BE2C (cell line): ENCODE measurements around the gene OPCML.

ENCODE experiments used
- DNase-seq: peaks from one replicate; pipeline ENCODE4 v3.0.0-alpha.2; 2020
- H3K27me3 ChIP-seq: fragments of 250-450 bp; sonication (Bioruptor Pico); 2 replicates; pipeline ENCODE4 v1.5.1; 2020; ENCODE audit warnings: mild to moderate bottlenecking
- H3K36me3 ChIP-seq: fragments of 250-450 bp; sonication (Bioruptor Pico); 2 replicates; pipeline ENCODE4 v1.5.1; 2020; ENCODE audit warnings: mild to moderate bottlenecking
- H3K4me1 ChIP-seq: fragments of 250-450 bp; sonication (Bioruptor Pico); 2 replicates; pipeline ENCODE4 v1.5.1; 2020
- H3K4me3 ChIP-seq: 2 replicates; pipeline ENCODE4 v1.5.1; 2011; ENCODE audit warnings: low read depth, low read length
- H3K9me3 ChIP-seq: fragments of 250-450 bp; sonication (Bioruptor Pico); 2 replicates; pipeline ENCODE4 v1.5.1; 2020
- TF ChIP-seq, protein P1 (sequence below): IDR thresholded peaks from 2 replicates; pipeline ENCODE4 v1.5.1; 2012; ENCODE audit warnings: mild to moderate bottlenecking, low read depth, low read length

Gene OPCML

DNA sequence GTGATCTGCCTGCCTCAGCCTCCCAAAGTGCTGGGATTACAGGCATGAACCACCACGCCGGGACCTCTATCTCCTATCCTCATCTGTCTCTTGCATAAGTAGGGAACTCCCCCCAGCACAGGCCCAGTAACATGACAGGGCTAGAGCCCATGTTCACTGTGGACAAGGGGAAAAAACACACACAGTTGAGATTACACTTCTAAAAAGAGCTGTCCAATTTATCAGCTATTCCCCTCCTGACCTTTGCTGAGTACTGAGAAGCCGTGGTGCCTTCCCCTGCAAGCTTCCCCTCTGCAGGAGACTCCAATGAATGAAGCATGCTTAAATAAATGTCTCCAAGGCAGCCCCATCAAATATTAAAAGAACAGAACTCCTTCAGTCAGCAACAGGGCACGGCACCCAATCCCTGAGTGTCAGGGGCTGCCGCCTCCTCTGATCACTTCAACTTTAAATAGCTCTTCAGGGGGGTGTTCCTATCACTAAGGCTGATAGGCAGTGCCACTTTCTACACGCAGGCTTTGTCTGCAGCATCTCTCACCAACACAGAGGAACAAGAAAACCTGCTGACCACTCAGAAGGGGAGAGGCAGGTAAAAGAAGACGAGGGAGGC, 385.5 kb downstream of the OPCML start:
- DNase-seq: no peak
- Histone ChIP-seq H3K9me3 (no peaks in the 10 kb centered on the region), H3K27me3 (no peaks in the 10 kb centered on the region), H3K4me3 (no peak overlapping the region), H3K4me1 (no peaks in the 10 kb centered on the region), H3K36me3 (no peaks in the 10 kb centered on the region)
- TF ChIP-seq, protein P1, sequence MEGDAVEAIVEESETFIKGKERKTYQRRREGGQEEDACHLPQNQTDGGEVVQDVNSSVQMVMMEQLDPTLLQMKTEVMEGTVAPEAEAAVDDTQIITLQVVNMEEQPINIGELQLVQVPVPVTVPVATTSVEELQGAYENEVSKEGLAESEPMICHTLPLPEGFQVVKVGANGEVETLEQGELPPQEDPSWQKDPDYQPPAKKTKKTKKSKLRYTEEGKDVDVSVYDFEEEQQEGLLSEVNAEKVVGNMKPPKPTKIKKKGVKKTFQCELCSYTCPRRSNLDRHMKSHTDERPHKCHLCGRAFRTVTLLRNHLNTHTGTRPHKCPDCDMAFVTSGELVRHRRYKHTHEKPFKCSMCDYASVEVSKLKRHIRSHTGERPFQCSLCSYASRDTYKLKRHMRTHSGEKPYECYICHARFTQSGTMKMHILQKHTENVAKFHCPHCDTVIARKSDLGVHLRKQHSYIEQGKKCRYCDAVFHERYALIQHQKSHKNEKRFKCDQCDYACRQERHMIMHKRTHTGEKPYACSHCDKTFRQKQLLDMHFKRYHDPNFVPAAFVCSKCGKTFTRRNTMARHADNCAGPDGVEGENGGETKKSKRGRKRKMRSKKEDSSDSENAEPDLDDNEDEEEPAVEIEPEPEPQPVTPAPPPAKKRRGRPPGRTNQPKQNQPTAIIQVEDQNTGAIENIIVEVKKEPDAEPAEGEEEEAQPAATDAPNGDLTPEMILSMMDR: no peak

DNA sequence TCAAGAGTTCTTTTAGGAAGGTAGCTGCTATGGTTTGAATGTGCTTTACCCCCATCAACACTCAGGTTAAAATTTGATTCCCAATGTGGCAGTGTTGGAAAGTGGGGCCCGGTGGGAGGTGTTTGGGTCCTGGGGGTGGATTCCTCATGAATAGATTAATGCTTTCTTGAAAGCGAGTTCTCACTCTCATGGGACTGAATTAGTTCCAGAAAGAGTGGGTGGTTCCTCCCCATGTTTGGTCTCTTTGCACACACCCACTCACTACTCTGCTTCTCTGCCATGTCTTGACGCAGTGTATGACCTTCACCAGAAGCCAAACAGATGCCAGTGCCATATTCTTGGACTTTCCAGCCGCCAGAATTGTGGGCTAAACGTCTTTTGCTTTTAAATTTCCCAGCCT, 394.4 kb downstream of the OPCML start:
- H3K4me3 ChIP-seq: no peak overlapping the region
- no peaks in the 10 kb centered on the region for H3K27me3 ChIP-seq
- H3K9me3 ChIP-seq: no peaks in the 10 kb centered on the region
- DNase-seq: no peak
- TF ChIP-seq, protein P1: no peak
- H3K4me1 ChIP-seq: no peaks in the 10 kb centered on the region
- H3K36me3 ChIP-seq: no peaks in the 10 kb centered on the region

DNA sequence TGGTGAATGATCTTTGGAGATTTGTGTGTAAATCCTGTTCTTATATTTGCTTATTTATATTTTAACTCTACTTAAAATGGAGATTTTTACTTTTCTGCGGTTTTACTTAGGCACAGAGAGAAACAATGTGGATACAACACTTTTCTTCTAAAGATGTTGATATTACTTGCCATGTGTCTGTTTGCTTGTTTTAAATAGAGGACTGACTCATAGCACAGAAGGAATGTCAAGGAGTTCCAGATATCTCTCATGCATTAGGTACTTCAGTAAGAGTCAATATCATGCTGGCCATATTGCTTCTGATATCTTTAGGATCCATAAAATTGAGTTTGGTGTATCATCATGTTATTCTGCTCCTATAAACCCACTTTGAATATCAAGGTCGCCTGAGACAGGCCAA, 395.0 kb downstream of the OPCML start:
- no peak overlapping the region for H3K4me3 ChIP-seq
- TF ChIP-seq, protein P1: no peak
- H3K36me3 ChIP-seq: no peaks in the 10 kb centered on the region
- no peak for DNase-seq
- H3K27me3 ChIP-seq: no peaks in the 10 kb centered on the region
- H3K4me1 ChIP-seq: no peaks in the 10 kb centered on the region
- H3K9me3 ChIP-seq: no peaks in the 10 kb centered on the region

DNA sequence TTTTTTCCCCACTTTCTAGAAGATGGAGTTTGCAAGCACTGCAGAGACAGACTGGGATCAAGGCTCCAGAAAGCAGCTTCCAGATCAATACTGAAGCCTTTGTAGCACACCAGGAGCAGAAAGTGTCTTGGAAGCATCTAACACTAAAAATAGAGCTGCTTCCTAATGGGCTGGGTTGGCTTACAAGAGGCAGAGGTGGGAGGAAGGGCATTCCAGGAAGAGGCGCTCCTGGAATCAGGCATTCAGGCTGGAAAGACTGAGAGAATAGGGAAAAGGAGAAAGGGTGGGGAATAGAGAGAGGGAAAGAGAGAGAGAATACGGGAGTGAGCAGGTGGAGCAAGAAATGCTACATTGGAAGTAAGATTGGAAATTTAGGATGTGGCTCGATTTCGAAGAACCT, 395.9 kb downstream of the OPCML start:
- TF ChIP-seq, protein P1: no peak
- Histone ChIP-seq H3K4me1 (no peaks in the 10 kb centered on the region), H3K4me3 (no peak overlapping the region), H3K9me3 (no peaks in the 10 kb centered on the region), H3K27me3 (no peaks in the 10 kb centered on the region), H3K36me3 (no peaks in the 10 kb centered on the region)
- no peak for DNase-seq

DNA sequence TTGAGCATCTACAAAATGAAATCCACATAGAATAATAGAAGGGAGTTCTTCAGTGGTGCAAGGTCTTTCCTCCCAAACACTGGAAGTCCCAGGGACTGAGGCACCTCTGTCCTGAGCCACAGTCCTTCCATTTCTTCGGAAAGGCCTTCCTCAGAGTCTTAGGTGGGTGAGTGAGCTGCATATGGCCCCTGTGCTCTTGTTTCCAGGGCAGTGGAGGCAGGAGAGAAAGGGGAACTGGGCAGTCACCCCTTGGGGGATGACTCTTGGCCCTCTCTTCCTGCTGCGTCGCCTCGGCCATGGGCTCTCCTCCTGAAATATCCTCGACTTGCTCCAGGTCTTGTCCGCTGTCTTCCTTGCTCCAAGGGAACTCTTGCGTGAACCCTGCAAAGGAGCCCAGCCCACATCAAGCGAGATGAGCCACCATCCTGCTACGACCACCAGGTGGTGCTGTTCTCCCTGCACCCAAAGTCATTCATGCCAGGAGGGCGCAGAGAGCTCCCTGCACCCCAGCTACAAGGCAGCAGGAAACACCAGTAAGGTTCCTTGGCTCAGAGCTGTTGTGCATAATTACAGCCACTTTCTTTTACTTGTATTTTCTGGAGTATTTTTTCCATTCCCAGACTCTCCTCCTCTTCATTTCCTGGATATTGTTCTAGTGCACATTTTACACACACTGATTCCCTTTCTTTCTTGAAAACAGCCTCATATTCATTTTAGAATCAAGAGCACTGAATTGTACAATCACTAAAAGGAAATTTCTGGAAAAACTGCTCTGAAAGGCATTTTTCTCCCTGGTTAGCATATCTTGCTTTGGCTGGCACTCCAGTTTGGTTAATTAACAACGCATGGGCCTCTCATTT, 397.8 kb downstream of the OPCML start:
- Histone ChIP-seq H3K4me3 (no peak overlapping the region), H3K27me3 (no peaks in the 10 kb centered on the region), H3K9me3 (no peaks in the 10 kb centered on the region), H3K36me3 (no peaks in the 10 kb centered on the region), H3K4me1 (no peaks in the 10 kb centered on the region)
- peak; percentile 61 for DNase-seq
- TF ChIP-seq, protein P1: peak; percentile 92

DNA sequence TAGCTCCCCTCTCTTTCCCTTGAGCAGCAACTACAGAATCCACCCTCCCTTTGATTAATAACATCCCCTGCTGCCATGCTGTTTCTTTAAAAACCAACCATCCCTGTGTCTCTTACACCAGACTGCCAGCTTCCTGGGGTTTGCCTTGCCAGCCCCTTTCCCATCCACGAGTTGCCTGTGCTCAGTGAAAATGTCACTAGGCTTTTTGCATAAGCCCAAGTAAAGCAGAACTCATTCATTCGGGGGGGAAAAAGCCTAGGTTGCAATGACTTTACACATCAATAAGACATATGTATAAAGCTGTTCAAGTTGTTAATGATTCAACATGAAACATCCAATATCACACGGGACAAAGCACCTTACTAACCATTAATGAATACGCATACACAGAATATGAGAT, 398.7 kb downstream of the OPCML start:
- Histone ChIP-seq H3K4me3 (no peak overlapping the region), H3K36me3 (no peaks in the 10 kb centered on the region), H3K9me3 (no peaks in the 10 kb centered on the region), H3K4me1 (no peaks in the 10 kb centered on the region), H3K27me3 (no peaks in the 10 kb centered on the region)
- TF ChIP-seq, protein P1: no peak
- DNase-seq: no peak
